Measurements from ENCODE around the gene RAB11A.

GRCh38 chr15:65821070-65821469, 48.2 kb upstream of the RAB11A start:
- TF ChIP-seq RELA (CRISPR knock-in tag; IDR thresholded peaks at IDR 0.05; ENCODE audit: borderline replicate concordance) = no peak
- no peak for TF ChIP-seq CTCF (IDR thresholded peaks at IDR 0.05)
- no peak for TF ChIP-seq PRDM15 (CRISPR knock-in tag; IDR thresholded peaks at IDR 0.05)
- no peak for TF ChIP-seq CREB1 (CRISPR knock-in tag; IDR thresholded peaks at IDR 0.05)
- TF ChIP-seq ATF3 (CRISPR knock-in tag; conservative IDR thresholded peaks at IDR 0.05) = no peak
- TF ChIP-seq ETV6 (CRISPR knock-in tag; IDR thresholded peaks at IDR 0.05) = no peak
- TF ChIP-seq NR3C1 (CRISPR knock-in tag; conservative IDR thresholded peaks at IDR 0.05; ENCODE audit: low read depth) = no peak
- TF ChIP-seq CBFB (CRISPR knock-in tag; IDR thresholded peaks at IDR 0.05; ENCODE audit: low read depth) = no peak
- TF ChIP-seq NFATC4 (CRISPR knock-in tag; IDR thresholded peaks at IDR 0.05) = no peak

Measured in WTC11 (cell line).